Naive thymus-derived CD4-positive, alpha-beta T cell (primary cell): ENCODE data around the gene EID3. TPM values are rescaled to one million over a fixed set of nuclear protein-coding genes. Genes with fewer than 3 reads are reported as not detected.

Experiments used
- polyA plus RNA-seq, 2 donors: library from polyadenylated mRNA; unstranded; fragments of 300-500 nt; fragmentation: Illumina TruSeq; gene quantifications; one replicate each; pipeline ENCODE4 v1.2.3, GENCODE V29; 2021
- total RNA-seq, 6 experiments: library from RNA in 5 of 6; stranded (reverse) in 5 of 6; gene quantifications; 1 replicate in 5 of 6; 2 replicates in 1 of 6; pipeline ENCODE4 v1.2.3 and lab custom pipeline; 2021 to 2026

EID3 gene
- total and polyA plus RNA-seq, 7 experiments from 2014 or later: 8.2 to 16.3 (median 11.4) TPM

Other genes starting within 250 kb of the EID3 start
- gene HCFC2, start 239.2 kb upstream of the EID3 start, total RNA-seq: 10 to 100 TPM; 11.4 to 20.2 (median 16.2) TPM
- 1 to 10 TPM; 6.4 to 7.0 TPM for gene HCFC2, start 239.2 kb upstream of the EID3 start, polyA plus RNA-seq
- 10 to 100 TPM; 11.6 to 25.9 (median 24.4) TPM for gene NFYB, start 165.5 kb upstream of the EID3 start, total RNA-seq
- 10 to 100 TPM; 39.1 to 47.0 TPM for gene NFYB, start 165.5 kb upstream of the EID3 start, polyA plus RNA-seq
- 10 to 100 TPM; 19.1 to 73.5 (median 41.7) TPM for gene TXNRD1, start 88.0 kb upstream of the EID3 start, total RNA-seq
- gene TXNRD1, start 88.0 kb upstream of the EID3 start, polyA plus RNA-seq: 10 to 100 TPM; 22.3 to 23.5 TPM
- 10 to 100 TPM; 31.9 to 74.3 (median 42.0) TPM for gene CHST11, start 153.2 kb downstream of the EID3 start, total RNA-seq
- 10 to 100 TPM; 23.4 to 28.7 TPM for gene CHST11, start 153.2 kb downstream of the EID3 start, polyA plus RNA-seq